H1 (cell line): ENCODE results near the gene PKNOX1.

Experiments
- ATF3 ChIP-seq: IDR thresholded peaks from 2 replicates; pipeline ENCODE4 v1.6.1; 2011; ENCODE audit warnings: low read depth, mild to moderate bottlenecking, low read length; ENCODE audit not compliant: insufficient read depth
- CBX5 ChIP-seq: fragments of 300-800, 300-1000 bp; sonication (generic); IDR thresholded peaks from 2 replicates; pipeline ENCODE4 v1.7.1; 2016; ENCODE audit warnings: antibody characterized with exemption, low read length, low read depth
- CEBPB ChIP-seq: IDR thresholded peaks from 2 replicates; pipeline ENCODE4 v1.6.1; 2012; ENCODE audit warnings: low read depth, low read length
- CHD2 ChIP-seq: IDR thresholded peaks from 2 replicates; pipeline ENCODE4 v1.6.1; 2012; ENCODE audit warnings: low read length, improper control_type of control experiment
- CREB1 ChIP-seq: IDR thresholded peaks from 2 replicates; pipeline ENCODE4 v1.6.1; 2012; ENCODE audit warnings: inconsistent platforms
- CTCF ChIP-seq, 3 experiments: IDR thresholded peaks; 1 replicate in 2 of 3; 2 replicates in 1 of 3; pipeline versions ENCODE4 v1.5.1 to v1.6.1; 2011; ENCODE audit warnings: low read length in 3 of 3, mild to moderate bottlenecking in 3 of 3, inconsistent platforms in 2 of 3, low read depth in 1 of 3, moderate library complexity in 1 of 3; ENCODE audit not compliant: insufficient read depth in 1 of 3; ENCODE audit errors: control extremely low read depth in 1 of 3
- EGR1 ChIP-seq: IDR thresholded peaks from 2 replicates; pipeline ENCODE4 v1.6.1; 2011; ENCODE audit warnings: low read depth, low read length, borderline replicate concordance
- FOSL1 ChIP-seq: IDR thresholded peaks from 2 replicates; pipeline ENCODE4 v1.6.1; 2011; ENCODE audit warnings: mild to moderate bottlenecking, low read depth, low read length, moderate library complexity; ENCODE audit not compliant: insufficient read depth
- JUND ChIP-seq: IDR thresholded peaks from 2 replicates; pipeline ENCODE4 v1.6.1; 2011; ENCODE audit warnings: mild to moderate bottlenecking, improper control_type of control experiment, low read length
- POLR2AphosphoS5 ChIP-seq: IDR thresholded peaks from 2 replicates; pipeline ENCODE4 v1.6.1; 2011; ENCODE audit warnings: low read depth, low read length
- SIX5 ChIP-seq: IDR thresholded peaks from 2 replicates; pipeline ENCODE4 v1.6.1; 2011; ENCODE audit warnings: mild to moderate bottlenecking, low read depth, low read length
- TAF1 ChIP-seq: IDR thresholded peaks from 2 replicates; pipeline ENCODE4 v1.6.1; 2011; ENCODE audit warnings: mild to moderate bottlenecking, low read depth, low read length
- YY1 ChIP-seq: IDR thresholded peaks from 2 replicates; pipeline ENCODE4 v1.6.1; 2011; ENCODE audit warnings: low read depth, mild to moderate bottlenecking, low read length

GRCh38 chr21:43029785-43030184 lies 55.4 kb downstream of the PKNOX1 start:
- TF ChIP-seq CTCF (IDR thresholded peaks at IDR 0.05; ENCODE audit: control extremely low read depth in 1 of 3, insufficient read depth in 1 of 3, low read depth in 1 of 3, low read length in 3 of 3) = no peak
- no peak for TF ChIP-seq SIX5
- no peak for TF ChIP-seq JUND
- no peak for TF ChIP-seq FOSL1
- TF ChIP-seq CHD2 = no peak
- TF ChIP-seq ATF3 = no peak
- TF ChIP-seq CEBPB = no peak
- no peak for TF ChIP-seq EGR1
- no peak for TF ChIP-seq POLR2AphosphoS5
- no peak for TF ChIP-seq TAF1
- no peak for TF ChIP-seq CREB1
- TF ChIP-seq CBX5 = no peak
- no peak for TF ChIP-seq YY1
